HCT116 (cell line): ENCODE results near the gene NAP1L1. TPM values are rescaled to one million over a fixed set of nuclear protein-coding genes. Genes with fewer than 3 reads are reported as not detected.
"Not testable (repeated sequence)": the region's sequence is repeated elsewhere in the genome, so short reads cannot be mapped to it uniquely, and the experiment has no call there.

Experiments used
- ATAC-seq: fragments of 200-7000 bp; cut with Tn5 transposase; 2 replicates; pipeline ENCODE4 v1.9.1; 2020; ENCODE audit warnings: mild to moderate bottlenecking, moderate library complexity
- BruUV-seq: library from RNA; stranded (reverse); fragments of 400-500 nt; replicated peaks from 2 replicates; lab custom pipeline; 2021; lab: Mats Ljungman, UMichigan
- CTCF ChIA-PET: fragments of 300-600 bp; sonication (Branson Sonifier 250); formaldehyde crosslinking; loops from one replicate; lab custom pipeline; 2021; ENCODE audit warnings: antibody characterized with exemption; lab: Charles Lee
- POLR2A ChIA-PET: fragments of 300-600, 350-600 bp; sonication (Branson Sonifier 250); formaldehyde crosslinking; loops from one replicate; lab custom pipeline; 2021; ENCODE audit warnings: antibody characterized with exemption; lab: Charles Lee
- RAD21 ChIA-PET, 2 experiments: fragments of 300-600 bp; sonication (Branson Sonifier 250); formaldehyde crosslinking; loops; one replicate each; lab custom pipeline; 2023; ENCODE audit warnings: low total read pairs in 2 of 2; ENCODE audit not compliant: uncharacterized antibody in 2 of 2, unreplicated experiment in 2 of 2, low non-redundant PET in 1 of 2; lab: Charles Lee
- DNase-seq: peaks from one replicate; pipeline ENCODE4 v3.0.0-alpha.2; 2010; ENCODE audit warnings: low read depth, low spot score
- H2AFZ ChIP-seq: fragments of 200-600 bp; shearing (Covaris generic), sonication (generic); 2 replicates; pipeline ENCODE4 v1.6.1; 2017; ENCODE audit warnings: low read depth, mixed run types, mixed read lengths, antibody characterized with exemption, low read length; ENCODE audit not compliant: poor library complexity, severe bottlenecking
- H3K27ac ChIP-seq: 2 replicates; pipeline ENCODE4 v1.5.1; 2012; ENCODE audit warnings: low read depth, low read length
- H3K27me3 ChIP-seq: fragments of 200-600 bp; sonication (generic); 2 replicates; pipeline ENCODE4 v1.6.1; 2016; ENCODE audit warnings: mixed run types, low read length, mixed read lengths; ENCODE audit not compliant: insufficient read depth
- H3K36me3 ChIP-seq, 2 experiments: fragments of 200-500 bp in 1 of 2; fragments of 200-600 bp in 1 of 2; sonication (Bioruptor generic) in 1 of 2; sonication (generic) in 1 of 2; 2 replicates each; pipeline versions ENCODE4 v1.5.1 to v1.6.1; 2014 to 2016; ENCODE audit warnings: low read length in 2 of 2, inconsistent platforms in 1 of 2, mixed read lengths in 1 of 2, mixed run types in 1 of 2; ENCODE audit not compliant: insufficient read depth in 2 of 2, control insufficient read depth in 1 of 2
- H3K4me1 ChIP-seq, 2 experiments: fragments of 200-600 bp in 1 of 2; sonication (generic) in 1 of 2; 2 replicates each; pipeline versions ENCODE4 v1.5.1 to v1.6.1; 2012 to 2017; ENCODE audit warnings: low read length in 2 of 2, inconsistent platforms in 1 of 2, mild to moderate bottlenecking in 1 of 2, mixed read lengths in 1 of 2, mixed run types in 1 of 2, moderate library complexity in 1 of 2; ENCODE audit not compliant: insufficient read depth in 2 of 2, control insufficient read depth in 1 of 2
- H3K4me2 ChIP-seq: fragments of 200-600 bp; sonication (generic); 2 replicates; pipeline ENCODE4 v1.6.1; 2017; ENCODE audit warnings: mixed run types, low read length, mixed read lengths
- H3K4me3 ChIP-seq, 2 experiments: fragments of 200-600 bp in 1 of 2; sonication (generic) in 1 of 2; replicated peaks in 1 of 2; 2 replicates each; pipeline ENCODE4 v1.5.1; 2011 to 2016; ENCODE audit warnings: low read length in 2 of 2, control low read depth in 1 of 2, low read depth in 1 of 2, mild to moderate bottlenecking in 1 of 2, mixed read lengths in 1 of 2, mixed run types in 1 of 2
- H3K79me2 ChIP-seq: fragments of 200-600 bp; sonication (generic); 2 replicates; pipeline ENCODE4 v1.6.1; 2017; ENCODE audit warnings: mild to moderate bottlenecking, mixed run types, low read length, moderate library complexity, mixed read lengths; ENCODE audit not compliant: insufficient read depth
- H3K9ac ChIP-seq: fragments of 200-600 bp; sonication (generic); 2 replicates; pipeline ENCODE4 v1.6.1; 2016; ENCODE audit warnings: low read length, mixed read lengths
- H3K9me2 ChIP-seq: fragments of 200-600 bp; sonication (generic), shearing (Covaris generic); 2 replicates; pipeline ENCODE4 v1.6.1; 2017; ENCODE audit warnings: mixed run types, mild to moderate bottlenecking, moderate library complexity; ENCODE audit not compliant: insufficient read depth
- H3K9me3 ChIP-seq, 2 experiments: fragments of 200-500 bp in 1 of 2; fragments of 200-600 bp in 1 of 2; sonication (Bioruptor generic) in 1 of 2; sonication (generic) in 1 of 2; 2 replicates each; pipeline ENCODE4 v1.6.1; 2014 to 2017; ENCODE audit warnings: low read length in 2 of 2, mixed read lengths in 2 of 2, inconsistent platforms in 1 of 2, low read depth in 1 of 2, mild to moderate bottlenecking in 1 of 2, mixed run types in 1 of 2, moderate library complexity in 1 of 2; ENCODE audit not compliant: control insufficient read depth in 1 of 2, insufficient read depth in 1 of 2
- H4K20me1 ChIP-seq: fragments of 200-600 bp; sonication (generic), shearing (Covaris generic); 2 replicates; pipeline ENCODE4 v1.6.1; 2017; ENCODE audit warnings: mixed run types, mild to moderate bottlenecking, moderate library complexity; ENCODE audit not compliant: insufficient read depth
- EGR1 ChIP-seq: IDR thresholded peaks from 2 replicates; pipeline ENCODE4 v1.6.1; 2012; ENCODE audit warnings: low read depth
- ELF1 ChIP-seq: IDR thresholded peaks from 2 replicates; pipeline ENCODE4 v1.6.1; 2012; ENCODE audit warnings: low read depth, borderline replicate concordance
- EZH2phosphoT487 ChIP-seq: fragments of 200-600 bp; IDR thresholded peaks from 2 replicates; pipeline ENCODE4 v1.6.1; 2018; ENCODE audit warnings: antibody characterized with exemption, borderline replicate concordance
- POLR2AphosphoS5 ChIP-seq: IDR thresholded peaks from 2 replicates; pipeline ENCODE4 v1.6.1; 2011; ENCODE audit warnings: mild to moderate bottlenecking, low read depth, low read length, moderate library complexity
- RAD21 ChIP-seq: IDR thresholded peaks from 2 replicates; pipeline ENCODE4 v1.6.1; 2012; ENCODE audit warnings: low read depth, mild to moderate bottlenecking
- ZFX ChIP-seq: fragments of 450-650 bp; IDR thresholded peaks from 2 replicates; pipeline ENCODE4 v1.6.1; 2017
- intact Hi-C: fragments of 100-400 bp; cut with micrococcal nuclease; formaldehyde crosslinking; loops from 2 replicates; pipeline ENCODE4 v1.10.0; 2022
- total RNA-seq: library from RNA; stranded (reverse); gene quantifications from one replicate; pipeline ENCODE4 v1.2.1, GENCODE V29; 2021; ENCODE audit not compliant: unreplicated experiment
- TF ChIP-seq, protein P1 (sequence below): IDR thresholded peaks from 2 replicates; pipeline ENCODE4 v1.6.1; 2012; ENCODE audit warnings: low read depth

Gene NAP1L1
- total RNA-seq, 1 experiment from 2014 or later, result 531 TPM

DNA sequence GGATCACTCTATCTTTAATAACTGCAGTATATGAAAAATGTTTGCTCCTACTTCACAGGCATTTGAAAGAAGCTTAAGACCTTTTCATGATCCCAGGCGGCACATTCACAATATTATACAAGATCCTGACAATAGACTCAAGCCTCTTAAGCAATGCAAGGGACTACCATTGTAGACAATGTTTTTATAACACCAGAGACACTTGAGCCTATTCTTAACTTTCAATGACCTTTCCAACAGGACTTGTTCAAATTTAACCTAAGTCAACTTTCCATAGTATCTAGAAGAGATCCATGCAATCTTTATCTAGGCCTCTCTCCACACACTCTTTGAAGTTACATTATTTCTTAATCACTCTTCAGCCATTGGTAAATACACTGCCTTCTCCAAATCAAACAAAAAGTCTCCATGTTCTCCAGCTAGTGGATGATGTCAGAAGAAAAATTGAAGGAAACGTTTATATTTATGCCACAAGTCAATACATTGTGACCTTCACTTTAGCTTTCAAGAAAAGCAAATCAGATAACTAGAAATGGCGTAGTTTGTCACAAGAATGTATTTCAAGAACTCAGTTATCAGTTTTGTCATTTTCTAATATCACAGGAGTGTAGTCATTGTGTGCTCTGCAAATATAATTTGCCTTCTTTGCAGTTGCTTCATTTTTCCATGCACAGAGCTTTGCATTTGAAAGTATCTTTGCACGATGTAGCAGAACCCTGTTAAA, 94.1 kb downstream of the NAP1L1 start:
- no peak overlapping the region for H3K9ac ChIP-seq
- DNase-seq (no peak), ATAC-seq (no peak)
- intact Hi-C loops, result no loop called here
- H3K4me1 ChIP-seq, result peaks cover 31 to 36% of the 10 kb centered on the region in 2 experiments
- H4K20me1 ChIP-seq, result no peaks in the 10 kb centered on the region
- no peak overlapping the region for H3K27ac ChIP-seq
- ChIA-PET POLR2A (no interaction called here), CTCF (no interaction called here), RAD21 (no interaction called here)
- no peak overlapping the region for H3K4me2 ChIP-seq
- TF ChIP-seq EZH2phosphoT487, result no peak
- TF ChIP-seq ZFX, result no peak
- TF ChIP-seq, protein P1, sequence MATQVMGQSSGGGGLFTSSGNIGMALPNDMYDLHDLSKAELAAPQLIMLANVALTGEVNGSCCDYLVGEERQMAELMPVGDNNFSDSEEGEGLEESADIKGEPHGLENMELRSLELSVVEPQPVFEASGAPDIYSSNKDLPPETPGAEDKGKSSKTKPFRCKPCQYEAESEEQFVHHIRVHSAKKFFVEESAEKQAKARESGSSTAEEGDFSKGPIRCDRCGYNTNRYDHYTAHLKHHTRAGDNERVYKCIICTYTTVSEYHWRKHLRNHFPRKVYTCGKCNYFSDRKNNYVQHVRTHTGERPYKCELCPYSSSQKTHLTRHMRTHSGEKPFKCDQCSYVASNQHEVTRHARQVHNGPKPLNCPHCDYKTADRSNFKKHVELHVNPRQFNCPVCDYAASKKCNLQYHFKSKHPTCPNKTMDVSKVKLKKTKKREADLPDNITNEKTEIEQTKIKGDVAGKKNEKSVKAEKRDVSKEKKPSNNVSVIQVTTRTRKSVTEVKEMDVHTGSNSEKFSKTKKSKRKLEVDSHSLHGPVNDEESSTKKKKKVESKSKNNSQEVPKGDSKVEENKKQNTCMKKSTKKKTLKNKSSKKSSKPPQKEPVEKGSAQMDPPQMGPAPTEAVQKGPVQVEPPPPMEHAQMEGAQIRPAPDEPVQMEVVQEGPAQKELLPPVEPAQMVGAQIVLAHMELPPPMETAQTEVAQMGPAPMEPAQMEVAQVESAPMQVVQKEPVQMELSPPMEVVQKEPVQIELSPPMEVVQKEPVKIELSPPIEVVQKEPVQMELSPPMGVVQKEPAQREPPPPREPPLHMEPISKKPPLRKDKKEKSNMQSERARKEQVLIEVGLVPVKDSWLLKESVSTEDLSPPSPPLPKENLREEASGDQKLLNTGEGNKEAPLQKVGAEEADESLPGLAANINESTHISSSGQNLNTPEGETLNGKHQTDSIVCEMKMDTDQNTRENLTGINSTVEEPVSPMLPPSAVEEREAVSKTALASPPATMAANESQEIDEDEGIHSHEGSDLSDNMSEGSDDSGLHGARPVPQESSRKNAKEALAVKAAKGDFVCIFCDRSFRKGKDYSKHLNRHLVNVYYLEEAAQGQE, result no peak
- no peak for TF ChIP-seq ELF1
- no peak for TF ChIP-seq POLR2AphosphoS5
- TF ChIP-seq EGR1, result no peak
- no peak for TF ChIP-seq RAD21
- H3K9me3 ChIP-seq, result no peaks in the 10 kb centered on the region
- H3K79me2 ChIP-seq, result no peaks in the 10 kb centered on the region
- H3K36me3 ChIP-seq, result no peaks in the 10 kb centered on the region
- H2AFZ ChIP-seq, result no peak overlapping the region
- no peaks in the 10 kb centered on the region for H3K9me2 ChIP-seq
- no TSS peak for BruUV-seq
- no peaks in the 10 kb centered on the region for H3K27me3 ChIP-seq
- H3K4me3 ChIP-seq, result no peak overlapping the region

DNA sequence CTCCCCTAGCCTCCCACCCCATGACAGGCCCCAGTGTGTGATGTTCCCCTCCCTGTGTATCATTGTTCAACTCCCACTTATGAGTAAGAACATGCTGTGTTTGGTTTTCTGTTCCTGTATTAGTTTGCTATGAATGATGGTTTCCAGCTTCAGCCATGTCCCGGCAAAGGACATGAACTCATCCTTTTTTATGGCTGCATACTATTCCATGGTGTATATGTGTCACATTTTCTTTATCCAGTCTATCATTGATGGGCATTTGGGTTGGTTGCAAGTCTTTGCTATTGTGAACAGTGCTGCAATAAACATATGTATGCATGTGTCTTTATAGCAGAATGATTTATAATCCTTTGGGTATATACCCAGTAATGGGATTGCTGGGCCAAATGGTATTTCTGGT, 96.8 kb downstream of the NAP1L1 start:
- CTCF ChIA-PET, H3K4me2 ChIP-seq, ATAC-seq, H3K27me3 ChIP-seq, H3K79me2 ChIP-seq, intact Hi-C loops, DNase-seq, H3K27ac ChIP-seq, H4K20me1 ChIP-seq, H3K4me3 ChIP-seq, BruUV-seq, H3K9me3 ChIP-seq, H3K9ac ChIP-seq, H3K9me2 ChIP-seq, H2AFZ ChIP-seq, POLR2A ChIA-PET, H3K36me3 ChIP-seq, RAD21 ChIA-PET: not testable (repeated sequence)
- H3K4me1 ChIP-seq, result peaks cover 42 to 45% of the 10 kb centered on the region in 2 experiments

Other genes with a start within 250 kb of the NAP1L1 start
- gene PHLDA1, start 52.9 kb downstream of the NAP1L1 start, total RNA-seq, result 231 TPM